CD4-positive, alpha-beta memory T cell (primary cell): Measurements from ENCODE around the gene DNAJC22. TPM values are rescaled to one million over a fixed set of nuclear protein-coding genes. Genes with fewer than 3 reads are reported as not detected.
A peak's percentile ranks its signal among the peaks of the same experiment; 100 is the strongest.
"Not testable (repeated sequence)": the region's sequence is repeated elsewhere in the genome, so short reads cannot be mapped to it uniquely, and the experiment has no call there.

Source experiments
- CTCF ChIA-PET: fragments of 350-600 bp; sonication (Branson Sonifier 250); formaldehyde crosslinking; loops from one replicate; lab custom pipeline; 2021; ENCODE audit warnings: inconsistent platforms; ENCODE audit not compliant: partially characterized antibody; lab: Charles Lee
- POLR2A ChIA-PET: fragments of 350-600 bp; sonication (Branson Sonifier 250); formaldehyde crosslinking; loops from one replicate; lab custom pipeline; 2021; ENCODE audit not compliant: partially characterized antibody; lab: Charles Lee
- DNase-seq, 5 donors: peaks; one replicate each; pipeline versions ENCODE4 v3.0.0 to v3.0.0-alpha.2; 2020 to 2022; ENCODE audit warnings: mixed read lengths in 1 of 5
- H3K27ac ChIP-seq: one replicate; pipeline ENCODE4 v1.7.0; 2013; ENCODE audit warnings: low read depth, low read length
- H3K27me3 ChIP-seq: 2 replicates; pipeline ENCODE4 v1.7.0; 2013; ENCODE audit warnings: mild to moderate bottlenecking, low read length, moderate library complexity; ENCODE audit not compliant: insufficient read depth
- H3K36me3 ChIP-seq: 2 replicates; pipeline ENCODE4 v1.7.0; 2013; ENCODE audit warnings: mild to moderate bottlenecking, low read length, moderate library complexity; ENCODE audit not compliant: insufficient read depth
- H3K4me1 ChIP-seq: 2 replicates; pipeline ENCODE4 v1.7.0; 2013; ENCODE audit warnings: mild to moderate bottlenecking, low read length, moderate library complexity; ENCODE audit not compliant: insufficient read depth
- H3K4me3 ChIP-seq, 2 donors: one replicate each; pipeline ENCODE4 v1.7.0; 2013; ENCODE audit warnings: low read length in 2 of 2, mild to moderate bottlenecking in 1 of 2
- H3K9me3 ChIP-seq, 2 donors: one replicate each; pipeline ENCODE4 v1.7.0; 2013; ENCODE audit warnings: low read length in 2 of 2, control low read depth in 1 of 2; ENCODE audit not compliant: control insufficient read depth in 1 of 2
- H3K27ac Mint-ChIP-seq, 7 donors: one replicate each; pipeline ENCODE4 v1.8.0; 2020 to 2021; ENCODE audit warnings: mixed read lengths in 7 of 7, mild to moderate bottlenecking in 6 of 7, inconsistent platforms in 3 of 7, moderate library complexity in 3 of 7
- H3K27me3 Mint-ChIP-seq, 2 donors: one replicate each; pipeline ENCODE4 v1.8.0; 2020 to 2021; ENCODE audit warnings: mixed read lengths in 2 of 2
- H3K36me3 Mint-ChIP-seq, 2 donors: one replicate each; pipeline ENCODE4 v1.8.0; 2020 to 2021; ENCODE audit warnings: mixed read lengths in 2 of 2, inconsistent platforms in 1 of 2, mild to moderate bottlenecking in 1 of 2
- H3K4me1 Mint-ChIP-seq, 4 donors: one replicate each; pipeline ENCODE4 v1.8.0; 2020 to 2021; ENCODE audit warnings: mixed read lengths in 4 of 4, mild to moderate bottlenecking in 1 of 4
- H3K4me3 Mint-ChIP-seq, 8 donors: one replicate each; pipeline ENCODE4 v1.8.0; 2020 to 2021; ENCODE audit warnings: mixed read lengths in 8 of 8, mild to moderate bottlenecking in 7 of 8, moderate library complexity in 6 of 8, inconsistent platforms in 3 of 8
- H3K9me3 Mint-ChIP-seq, 8 donors: one replicate each; pipeline ENCODE4 v1.8.0; 2020 to 2021; ENCODE audit warnings: mixed read lengths in 8 of 8, mild to moderate bottlenecking in 5 of 8, inconsistent platforms in 3 of 8, moderate library complexity in 1 of 8
- intact Hi-C: fragments of 100-400 bp; cut with micrococcal nuclease; formaldehyde crosslinking; loops from one replicate; pipeline ENCODE4 v1.15.1; 2023
- polyA plus RNA-seq, 2 donors: library from polyadenylated mRNA; unstranded; fragments of 300-500 nt; fragmentation: Illumina TruSeq; gene quantifications; one replicate each; pipeline ENCODE4 v1.2.3, GENCODE V29; 2021
- total RNA-seq, 2 experiments: library from RNA; stranded (reverse); gene quantifications; one replicate each; pipeline ENCODE4 v1.2.3, GENCODE V29; 2021

DNAJC22 gene
- total and polyA plus RNA-seq, 4 experiments from 2014 or later: not detected

DNA sequence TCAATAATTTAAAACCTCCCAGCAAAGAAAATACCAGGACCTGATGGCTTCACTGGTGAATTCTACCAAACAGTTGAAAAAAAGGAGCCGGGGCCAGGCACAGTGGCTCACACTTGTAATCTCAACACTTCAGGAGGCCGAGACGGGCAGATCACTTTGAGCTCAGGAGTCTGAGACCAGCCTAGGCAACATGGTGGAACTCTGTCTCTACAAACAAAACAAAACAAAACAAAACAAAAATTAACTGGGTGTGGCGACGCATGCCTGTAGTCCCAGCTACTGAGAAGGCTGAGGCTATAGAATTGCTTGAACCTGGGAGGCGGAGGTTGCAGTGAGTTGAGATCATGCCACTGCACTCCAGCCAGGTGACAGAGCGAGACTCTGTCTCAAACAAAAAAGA lies 37.3 kb upstream of the DNAJC22 start:
- Mint-ChIP-seq H3K27me3 (peaks cover 14 to 29% of the 10 kb centered on the region in 2 donors), H3K36me3 (no peaks in the 10 kb centered on the region), H3K4me1 (no peaks in the 10 kb centered on the region), H3K27ac (no peak overlapping the region), H3K4me3 (no peak overlapping the region), H3K9me3 (no peaks in the 10 kb centered on the region)
- H3K9me3 ChIP-seq: no peaks in the 10 kb centered on the region
- no peak overlapping the region for H3K4me3 ChIP-seq
- ChIA-PET POLR2A (no interaction called here), CTCF (interaction anchor here (1.0 kb wide), 1 partner anchor 21 kb away, joined by 3 read pairs; no protein-coding TSS in a partner anchor)
- H3K27ac ChIP-seq: no peak overlapping the region
- DNase-seq: no peak
- intact Hi-C loops: no loop called here
- H3K4me1 ChIP-seq: no peaks in the 10 kb centered on the region
- H3K36me3 ChIP-seq: no peaks in the 10 kb centered on the region
- H3K27me3 ChIP-seq: no peaks in the 10 kb centered on the region

DNA sequence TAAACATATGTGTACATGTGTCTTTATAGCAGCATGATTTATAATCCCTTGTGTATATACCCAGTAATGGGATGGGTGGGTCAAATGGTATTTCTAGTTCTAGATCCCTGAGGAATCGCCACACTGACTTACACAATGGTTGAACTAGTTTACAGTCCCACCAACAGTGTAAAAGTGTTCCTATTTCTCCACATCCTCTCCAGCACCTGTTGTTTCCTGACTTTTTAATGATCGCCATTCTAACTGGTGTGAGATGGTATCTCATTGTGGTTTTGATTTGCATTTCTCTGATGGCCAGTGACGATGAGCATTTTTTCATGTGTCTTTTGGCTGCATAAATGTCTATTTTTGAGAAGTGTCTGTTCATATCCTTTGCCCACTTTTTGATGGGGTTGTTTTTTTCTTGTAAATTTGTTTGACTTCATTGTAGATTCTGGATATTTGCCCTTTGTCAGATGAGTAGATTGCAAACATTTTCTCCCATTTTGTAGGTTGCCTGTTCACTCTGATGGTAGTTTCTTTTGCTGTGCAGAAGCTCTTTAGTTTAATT lies 36.2 kb upstream of the DNAJC22 start:
- intact Hi-C loops, H3K27ac Mint-ChIP-seq, DNase-seq, H3K27me3 ChIP-seq, H3K4me1 Mint-ChIP-seq, H3K9me3 Mint-ChIP-seq, POLR2A ChIA-PET, H3K36me3 ChIP-seq, H3K4me1 ChIP-seq, H3K4me3 Mint-ChIP-seq, H3K27ac ChIP-seq, CTCF ChIA-PET, H3K36me3 Mint-ChIP-seq, H3K4me3 ChIP-seq, H3K9me3 ChIP-seq: not testable (repeated sequence)
- H3K27me3 Mint-ChIP-seq: peaks cover 12 to 29% of the 10 kb centered on the region in 2 donors

DNA sequence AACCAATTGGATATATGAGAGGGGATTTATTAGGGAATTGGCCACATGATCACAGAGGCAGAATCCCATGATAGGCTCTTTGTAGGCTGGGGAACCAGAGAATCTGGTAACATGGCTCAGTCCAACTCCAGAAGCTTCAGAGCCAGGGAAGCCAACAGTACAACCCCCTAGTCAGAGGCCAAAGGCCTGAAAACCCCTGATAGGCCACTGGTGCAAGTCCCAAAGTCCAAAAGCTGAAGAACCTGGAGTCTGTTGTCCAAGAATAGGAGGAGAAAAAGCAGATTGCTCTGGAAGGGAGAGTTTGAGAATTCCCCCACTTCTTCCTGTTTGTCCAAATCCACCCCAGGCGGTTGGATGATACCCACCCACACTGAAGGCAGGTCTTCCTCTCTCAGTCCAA lies 31.9 kb upstream of the DNAJC22 start:
- Mint-ChIP-seq H3K36me3 (no peaks in the 10 kb centered on the region), H3K9me3 (no peaks in the 10 kb centered on the region), H3K4me3 (no peak overlapping the region), H3K27ac (peak overlapping the region in 1 of 7 donors; percentile 55), H3K4me1 (no peaks in the 10 kb centered on the region), H3K27me3 (peaks cover 6 to 13% of the 10 kb centered on the region in 2 donors)
- no peaks in the 10 kb centered on the region for H3K27me3 ChIP-seq
- no peak overlapping the region for H3K27ac ChIP-seq
- H3K36me3 ChIP-seq: no peaks in the 10 kb centered on the region
- CTCF ChIA-PET: no interaction called here
- POLR2A ChIA-PET: no interaction called here
- no peaks in the 10 kb centered on the region for H3K9me3 ChIP-seq
- no peaks in the 10 kb centered on the region for H3K4me1 ChIP-seq
- no peak overlapping the region for H3K4me3 ChIP-seq
- intact Hi-C loops: no loop called here
- DNase-seq: no peak

DNA sequence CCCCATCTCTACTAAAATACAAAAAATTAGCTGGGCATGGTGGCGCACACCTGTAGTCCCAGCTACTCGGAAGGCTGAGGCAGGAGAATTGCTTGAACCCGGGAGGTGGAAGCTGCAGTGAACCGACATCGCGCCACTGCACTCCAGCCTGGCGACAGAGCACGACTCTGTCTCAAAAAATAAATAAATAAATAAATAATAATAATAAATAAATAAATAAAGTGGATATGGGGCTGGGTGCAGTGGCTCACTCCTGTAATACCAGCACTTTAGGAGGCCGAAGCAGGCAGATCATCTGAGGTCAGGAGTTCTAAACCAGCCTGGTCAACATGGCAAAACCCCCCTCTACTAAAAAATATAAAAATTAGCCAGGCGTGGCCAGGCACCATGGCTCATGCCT lies 29.6 kb upstream of the DNAJC22 start:
- DNase-seq, H3K4me1 Mint-ChIP-seq, H3K4me3 Mint-ChIP-seq, H3K9me3 ChIP-seq, intact Hi-C loops, POLR2A ChIA-PET, H3K4me1 ChIP-seq, H3K9me3 Mint-ChIP-seq, H3K36me3 Mint-ChIP-seq, H3K36me3 ChIP-seq, H3K4me3 ChIP-seq, H3K27ac ChIP-seq, H3K27me3 Mint-ChIP-seq, H3K27me3 ChIP-seq, H3K27ac Mint-ChIP-seq: not testable (repeated sequence)
- CTCF ChIA-PET: interaction anchor here (1.0 kb wide), 2 partner anchors 26 to 33 kb away, joined by 3 read pairs; no protein-coding TSS in a partner anchor

DNA sequence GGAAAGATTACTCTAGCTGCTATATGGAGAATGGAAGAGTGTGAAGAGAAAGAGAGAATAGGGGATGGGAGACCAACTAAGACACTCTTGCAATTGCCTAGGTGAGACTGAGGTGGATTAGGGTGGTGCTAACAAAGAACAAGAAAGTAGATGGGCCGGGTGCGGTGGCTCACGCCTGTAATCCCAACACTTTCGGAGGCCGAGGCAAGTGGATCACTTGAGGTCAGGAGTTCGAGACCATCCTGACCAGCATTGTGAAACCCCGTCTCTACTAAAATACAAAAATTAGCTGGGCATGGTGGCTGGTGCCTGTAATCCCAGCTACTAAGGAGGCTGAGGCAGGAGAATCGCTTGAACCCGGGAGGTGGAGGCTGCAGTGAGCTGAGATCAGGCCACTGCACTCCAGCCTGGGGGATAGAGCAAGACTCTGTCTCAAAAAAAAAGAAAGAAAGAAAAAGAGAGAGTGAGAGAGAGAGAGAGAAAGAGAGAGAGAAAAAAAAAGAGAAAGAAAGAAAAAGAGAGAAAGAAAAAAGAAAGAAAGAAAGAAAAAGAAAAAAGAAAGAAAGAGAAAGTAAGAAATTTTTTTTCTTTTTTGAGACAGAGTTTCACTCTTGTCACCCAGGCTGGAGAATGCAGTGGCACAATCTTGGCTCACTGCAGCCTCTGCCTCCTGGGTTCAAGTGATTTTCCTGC lies 26.1 kb upstream of the DNAJC22 start:
- H3K36me3 ChIP-seq, H3K9me3 Mint-ChIP-seq, DNase-seq, intact Hi-C loops, H3K4me3 ChIP-seq, POLR2A ChIA-PET, H3K27ac ChIP-seq, H3K9me3 ChIP-seq, H3K36me3 Mint-ChIP-seq, H3K27me3 ChIP-seq, H3K27me3 Mint-ChIP-seq: not testable (repeated sequence)
- H3K4me1 ChIP-seq: peaks cover 14% of the 10 kb centered on the region
- Mint-ChIP-seq H3K4me3 (peak overlapping the region in 6 of 8 donors; percentile 1 to 64 (median 34)), H3K4me1 (peaks cover 14 to 24% (median 15%) of the 10 kb centered on the region in 4 donors), H3K27ac (peak overlapping the region in 1 of 7 donors; percentile 21)
- CTCF ChIA-PET: interaction anchor here (1.0 kb wide), 1 partner anchor 11 kb away, joined by 3 read pairs; no protein-coding TSS in a partner anchor

DNA sequence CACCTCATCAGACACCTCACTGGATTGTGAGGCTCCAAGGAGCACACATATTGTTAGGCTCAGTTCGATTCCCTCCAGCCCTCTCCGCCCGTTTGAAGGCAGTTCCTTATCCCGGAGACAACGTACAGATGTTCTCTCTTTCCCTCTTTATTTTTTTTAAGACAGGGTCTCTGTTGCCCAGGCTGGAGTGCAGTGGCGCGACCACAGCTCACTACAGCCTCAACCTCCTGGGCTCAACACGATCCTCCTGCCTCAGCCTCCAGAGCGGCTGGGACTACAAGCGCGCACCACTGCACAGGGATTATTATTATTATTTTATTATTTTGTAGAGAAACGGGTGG lies 24.4 kb upstream of the DNAJC22 start:
- DNase-seq: no peak
- POLR2A ChIA-PET: interaction anchor here (1.0 to 2.0 kb wide), 12 partner anchors 9 to 457 kb away, joined by 3 to 20 read pairs (median 6); partner anchors contain the start of genes PRPF40B, RND1, SPATS2 and TUBA1A

More for the DNA sequence above, 24.4 kb upstream of the DNAJC22 start:
- CTCF ChIA-PET: interaction anchor here (0.8 to 2.9 kb wide), 17 partner anchors 9 to 234 kb away, joined by 3 to 24 read pairs (median 4); partner anchors contain the start of genes C1QL4, DNAJC22, PRPH and TUBA1B
- Mint-ChIP-seq H3K9me3 (no peaks in the 10 kb centered on the region), H3K4me3 (peak overlapping the region; percentile 92 to 99 (median 96)), H3K36me3 (no peaks in the 10 kb centered on the region), H3K4me1 (peaks cover 14 to 24% (median 15%) of the 10 kb centered on the region in 4 donors), H3K27me3 (no peaks in the 10 kb centered on the region), H3K27ac (peak overlapping the region in 6 of 7 donors; percentile 65 to 92 (median 80))
- Histone ChIP-seq H3K36me3 (no peaks in the 10 kb centered on the region), H3K27ac (peak overlapping the region; percentile 51), H3K4me3 (peak overlapping the region; percentile 28 to 77), H3K4me1 (peaks cover 14% of the 10 kb centered on the region), H3K27me3 (no peaks in the 10 kb centered on the region), H3K9me3 (no peaks in the 10 kb centered on the region)
- intact Hi-C loops: loop anchor here (1.0 kb wide), 1 partner anchor 133 kb away; the partner anchor contains the start of gene TUBA1A
